ENCODE measurements around the gene METTL21C. TPM values are rescaled to one million over a fixed set of nuclear protein-coding genes. Genes with fewer than 3 reads are reported as not detected.

Gene METTL21C
- total RNA-seq, 6 donors from 2014 or later: not detected

DNA sequence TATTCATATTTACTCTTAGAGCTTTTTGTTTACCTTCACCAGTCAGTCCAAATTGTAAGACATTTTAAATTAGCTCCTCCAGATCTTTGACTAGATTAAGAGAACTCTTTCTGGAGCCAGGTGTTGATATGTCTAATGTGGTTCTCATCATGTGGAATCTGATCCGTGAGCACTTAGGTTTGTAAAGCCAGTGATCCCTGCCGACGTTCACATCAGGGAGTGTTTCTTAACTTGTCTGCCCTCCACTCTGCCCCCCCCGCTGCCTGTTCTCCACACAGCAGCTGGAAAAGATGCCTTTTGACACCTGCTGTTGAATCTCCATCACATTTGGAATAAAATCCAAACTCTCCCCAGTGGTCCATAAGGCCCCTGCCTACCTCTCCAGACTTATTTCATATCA lies 17.7 kb downstream of the METTL21C start:
- H3K4me3 ChIP-seq: no peak overlapping the region
- DNase-seq: no peak
- no peaks in the 10 kb centered on the region for H3K27me3 ChIP-seq
- no peaks in the 10 kb centered on the region for H3K9me3 ChIP-seq
- H3K4me1 ChIP-seq: peaks cover 0 to 8% (median 0%) of the 10 kb centered on the region in 4 donors
- no peak overlapping the region for H3K27ac ChIP-seq
- WGBS, 2 donors: 94 to 96% methylated on average over 4 of the region's 4 CpGs
- H3K36me3 ChIP-seq: peaks cover 7 to 71% (median 33%) of the 10 kb centered on the region in 4 donors
- TF ChIP-seq, protein P1, sequence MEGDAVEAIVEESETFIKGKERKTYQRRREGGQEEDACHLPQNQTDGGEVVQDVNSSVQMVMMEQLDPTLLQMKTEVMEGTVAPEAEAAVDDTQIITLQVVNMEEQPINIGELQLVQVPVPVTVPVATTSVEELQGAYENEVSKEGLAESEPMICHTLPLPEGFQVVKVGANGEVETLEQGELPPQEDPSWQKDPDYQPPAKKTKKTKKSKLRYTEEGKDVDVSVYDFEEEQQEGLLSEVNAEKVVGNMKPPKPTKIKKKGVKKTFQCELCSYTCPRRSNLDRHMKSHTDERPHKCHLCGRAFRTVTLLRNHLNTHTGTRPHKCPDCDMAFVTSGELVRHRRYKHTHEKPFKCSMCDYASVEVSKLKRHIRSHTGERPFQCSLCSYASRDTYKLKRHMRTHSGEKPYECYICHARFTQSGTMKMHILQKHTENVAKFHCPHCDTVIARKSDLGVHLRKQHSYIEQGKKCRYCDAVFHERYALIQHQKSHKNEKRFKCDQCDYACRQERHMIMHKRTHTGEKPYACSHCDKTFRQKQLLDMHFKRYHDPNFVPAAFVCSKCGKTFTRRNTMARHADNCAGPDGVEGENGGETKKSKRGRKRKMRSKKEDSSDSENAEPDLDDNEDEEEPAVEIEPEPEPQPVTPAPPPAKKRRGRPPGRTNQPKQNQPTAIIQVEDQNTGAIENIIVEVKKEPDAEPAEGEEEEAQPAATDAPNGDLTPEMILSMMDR (IDR thresholded peaks at IDR 0.05): no peak
- TF ChIP-seq POLR2AphosphoS5 (IDR thresholded peaks at IDR 0.05) (no peak), POLR2A (IDR thresholded peaks at IDR 0.05) (no peak), EP300 (IDR thresholded peaks at IDR 0.05) (no peak)
- ATAC-seq (ENCODE audit: low FRiP score in 2 of 2): no peak

DNA sequence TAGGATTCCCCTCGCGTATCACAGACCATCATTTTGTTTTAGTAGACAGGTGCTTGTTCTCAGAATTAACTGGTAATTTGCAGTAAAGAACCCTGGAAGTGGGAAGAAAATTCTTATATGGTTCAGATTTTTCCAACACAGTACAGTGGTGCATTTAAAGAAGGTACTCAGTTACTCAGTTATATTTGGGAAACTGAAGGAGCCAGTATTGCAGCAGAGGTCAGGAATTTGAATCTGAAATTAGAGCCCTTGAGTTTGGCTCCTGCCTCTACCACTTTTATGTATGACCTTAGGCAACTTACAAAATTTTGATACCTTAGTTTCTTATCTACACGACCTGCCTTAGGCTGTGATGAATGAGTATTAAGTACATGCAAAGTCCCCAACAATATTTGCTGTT lies 19.7 kb downstream of the METTL21C start:
- H3K27me3 ChIP-seq: no peaks in the 10 kb centered on the region

DNA sequence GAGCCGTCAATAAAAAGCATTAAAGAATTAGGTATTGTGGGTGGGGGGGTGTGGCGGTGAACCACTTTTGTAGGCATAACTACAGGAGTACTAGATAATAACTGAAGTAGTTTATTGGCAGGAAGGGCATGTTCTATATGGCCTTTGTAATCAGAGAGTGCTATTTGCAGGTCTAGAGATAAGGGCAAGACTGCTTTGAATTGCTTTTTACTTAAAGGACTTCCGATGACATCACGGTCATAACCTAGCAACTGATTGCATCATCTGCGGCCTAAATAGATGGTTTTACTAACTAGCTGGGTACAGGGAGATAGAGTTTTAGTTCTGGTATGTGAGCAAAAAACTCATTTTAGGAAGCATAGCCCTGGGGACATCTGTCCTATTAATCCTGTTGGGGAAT lies 24.7 kb downstream of the METTL21C start:
- Histone ChIP-seq H3K27me3 (no peaks in the 10 kb centered on the region), H3K4me1 (no peaks in the 10 kb centered on the region), H3K36me3 (peaks cover 4 to 65% (median 32%) of the 10 kb centered on the region in 4 donors), H3K4me3 (no peak overlapping the region), H3K9me3 (no peaks in the 10 kb centered on the region), H3K27ac (no peak overlapping the region)
- ATAC-seq (ENCODE audit: low FRiP score in 2 of 2) (no peak), DNase-seq (no peak)
- TF ChIP-seq POLR2A (IDR thresholded peaks at IDR 0.05) (no peak), POLR2AphosphoS5 (IDR thresholded peaks at IDR 0.05) (no peak), EP300 (IDR thresholded peaks at IDR 0.05) (no peak)
- TF ChIP-seq, protein P1 (IDR thresholded peaks at IDR 0.05): no peak
- 79 to 90% methylated on average over 5 of the region's 5 CpGs for WGBS, 2 donors

More for the DNA sequence above, 19.7 kb downstream of the METTL21C start:
- H3K9me3 ChIP-seq: no peaks in the 10 kb centered on the region
- no peak overlapping the region for H3K27ac ChIP-seq
- DNase-seq (no peak), ATAC-seq (ENCODE audit: low FRiP score in 2 of 2) (no peak)
- H3K4me1 ChIP-seq: peaks cover 0 to 3% (median 0%) of the 10 kb centered on the region in 4 donors
- WGBS, 2 donors: 76 to 90% methylated on average over 3 of the region's 3 CpGs
- H3K4me3 ChIP-seq: no peak overlapping the region
- no peak for TF ChIP-seq POLR2AphosphoS5 (IDR thresholded peaks at IDR 0.05)
- TF ChIP-seq POLR2A (IDR thresholded peaks at IDR 0.05): no peak
- TF ChIP-seq, protein P1 (IDR thresholded peaks at IDR 0.05): no peak
- no peak for TF ChIP-seq EP300 (IDR thresholded peaks at IDR 0.05)
- peaks cover 7 to 81% (median 36%) of the 10 kb centered on the region in 4 donors for H3K36me3 ChIP-seq

DNA sequence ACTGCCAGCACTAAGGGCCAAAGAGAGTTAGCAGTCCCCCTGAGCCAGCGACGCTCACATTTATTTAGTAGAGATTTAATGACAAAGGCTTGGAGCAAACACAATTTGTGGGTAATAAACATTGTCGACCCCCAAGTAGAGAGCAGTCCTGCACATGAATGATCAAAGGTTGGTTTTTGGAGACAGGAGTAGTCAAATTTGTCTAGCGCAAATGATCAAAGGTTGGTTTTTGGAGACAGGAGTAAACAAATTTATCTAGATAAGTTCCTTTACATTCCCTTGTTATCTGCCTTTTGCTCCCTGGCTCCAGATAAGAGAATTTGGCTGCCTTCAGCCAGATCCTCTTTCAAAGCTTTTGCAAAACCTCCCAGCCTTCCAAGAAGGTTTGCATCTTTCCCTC lies 26.9 kb downstream of the METTL21C start:
- H3K4me1 ChIP-seq: no peaks in the 10 kb centered on the region
- no peak for ATAC-seq (ENCODE audit: low FRiP score in 2 of 2)
- TF ChIP-seq, protein P1 (IDR thresholded peaks at IDR 0.05): no peak
- no peak for TF ChIP-seq POLR2A (IDR thresholded peaks at IDR 0.05)
- no peak for TF ChIP-seq POLR2AphosphoS5 (IDR thresholded peaks at IDR 0.05)
- TF ChIP-seq EP300 (IDR thresholded peaks at IDR 0.05): no peak
- H3K36me3 ChIP-seq: peaks cover 13 to 71% (median 27%) of the 10 kb centered on the region in 4 donors
- WGBS, 2 donors: 94 to 100% methylated on average over 4 of the region's 4 CpGs
- no peak for DNase-seq
- H3K27me3 ChIP-seq: no peaks in the 10 kb centered on the region
- no peak overlapping the region for H3K27ac ChIP-seq
- no peaks in the 10 kb centered on the region for H3K9me3 ChIP-seq
- no peak overlapping the region for H3K4me3 ChIP-seq

DNA sequence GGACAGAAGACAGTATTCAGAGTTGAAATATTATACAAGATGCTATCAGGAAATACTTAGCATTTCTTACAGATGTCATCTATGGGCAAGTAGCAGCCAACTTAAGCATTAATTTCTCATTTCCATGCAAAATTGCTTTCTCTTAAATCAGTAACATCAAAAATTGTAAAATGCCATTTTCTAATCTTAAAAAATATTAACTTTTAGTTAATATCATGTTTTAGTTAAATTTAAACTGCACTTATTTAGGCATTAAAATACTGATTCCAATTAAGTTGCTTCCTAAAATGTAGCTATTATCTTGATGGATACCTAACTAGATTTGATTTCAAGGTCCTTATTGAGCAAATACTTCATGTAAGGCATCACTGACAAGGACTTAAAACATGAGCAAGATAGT lies 27.8 kb downstream of the METTL21C start:
- no peak for ATAC-seq (ENCODE audit: low FRiP score in 2 of 2)
- no peaks in the 10 kb centered on the region for H3K9me3 ChIP-seq
- H3K27ac ChIP-seq: no peak overlapping the region
- TF ChIP-seq, protein P1 (IDR thresholded peaks at IDR 0.05): no peak
- TF ChIP-seq POLR2AphosphoS5 (IDR thresholded peaks at IDR 0.05) (no peak), EP300 (IDR thresholded peaks at IDR 0.05) (no peak), POLR2A (IDR thresholded peaks at IDR 0.05) (no peak)
- H3K36me3 ChIP-seq: peaks cover 13 to 64% (median 24%) of the 10 kb centered on the region in 4 donors
- H3K27me3 ChIP-seq: no peaks in the 10 kb centered on the region
- no peaks in the 10 kb centered on the region for H3K4me1 ChIP-seq
- no peak for DNase-seq
- no peak overlapping the region for H3K4me3 ChIP-seq
